ENCODE data around the gene EXPH5.

EXPH5 gene

DNA sequence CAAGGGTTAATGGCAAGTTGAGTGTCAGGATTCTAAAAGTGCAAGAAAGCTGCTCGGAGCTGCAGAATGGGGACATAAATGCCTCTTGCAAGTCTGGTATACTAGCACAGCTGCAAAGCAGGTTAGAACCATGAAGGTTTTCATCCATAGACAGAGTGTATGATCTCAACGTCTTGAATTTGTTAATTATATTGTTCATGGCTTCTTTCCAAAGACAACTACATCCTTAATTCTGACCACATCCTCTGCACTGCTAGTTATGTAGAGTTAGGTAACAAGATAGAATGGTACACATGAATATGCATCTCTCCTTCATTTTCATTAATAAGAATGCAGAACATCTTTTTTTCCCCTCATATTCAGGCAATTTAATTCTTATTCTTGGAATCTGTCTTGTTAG, 34.2 kb downstream of the EXPH5 start:
- no peak for DNase-seq

- DNase-seq = no peak
Observed at GRCh38 chr11:108558222-108558621, 35.3 kb downstream of the EXPH5 start.

GRCh38 chr11:108556019-108556418, 37.5 kb downstream of the EXPH5 start:
- DNase-seq = no peak

- DNase-seq = no peak
Observed at GRCh38 chr11:108551651-108552462, 41.7 kb downstream of the EXPH5 start.

DNA sequence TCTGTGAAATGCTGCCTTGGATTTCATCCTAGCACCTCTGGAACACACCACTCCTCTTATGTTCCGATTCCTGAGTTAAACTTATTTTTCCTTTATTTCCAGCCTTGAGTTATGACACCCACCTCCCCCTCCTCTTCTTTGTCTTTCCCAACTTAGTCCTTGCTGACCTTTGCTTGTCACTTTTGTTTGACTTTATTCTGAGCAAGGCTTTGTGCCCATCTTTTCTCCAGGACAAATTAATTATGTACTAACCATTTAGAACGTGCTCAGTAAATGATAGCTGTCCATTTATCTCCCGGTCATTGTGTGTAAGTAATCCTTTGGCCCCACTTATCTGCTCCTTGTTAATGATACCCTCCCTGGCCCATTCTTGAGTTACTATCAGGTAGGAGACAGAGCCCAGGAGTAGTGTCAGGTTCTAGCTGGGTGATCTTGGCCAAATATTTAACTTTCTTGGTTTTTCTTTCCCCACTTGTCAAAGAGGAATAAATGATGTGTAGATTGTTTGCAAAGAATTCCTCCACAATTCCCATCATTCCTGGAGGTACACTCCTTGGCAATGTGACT, 44.2 kb downstream of the EXPH5 start:
- DNase-seq = no peak

- no peak for DNase-seq
Observed at GRCh38 chr11:108545909-108546501, 47.6 kb downstream of the EXPH5 start.

GRCh38 chr11:108543316-108543964, 50.1 kb downstream of the EXPH5 start:
- DNase-seq = no peak

DNA sequence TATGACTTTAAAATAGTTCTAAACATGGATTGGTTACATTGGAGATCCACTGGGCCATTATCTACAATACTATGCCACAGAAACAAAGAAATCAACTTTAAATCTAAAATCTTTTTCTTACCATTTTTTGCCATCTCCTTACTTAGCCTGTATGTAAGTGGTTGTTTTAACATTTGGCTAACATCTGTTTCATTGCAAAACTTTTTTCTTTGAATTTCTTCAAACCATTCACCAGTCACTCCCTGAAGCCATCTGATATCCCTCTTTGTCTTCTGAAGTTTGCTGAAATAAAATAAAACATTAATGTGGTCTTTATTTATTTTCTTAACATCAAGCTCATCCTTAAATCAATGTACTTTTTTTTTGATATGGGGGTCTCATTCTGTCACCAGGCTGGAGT, 52.0 kb downstream of the EXPH5 start:
- DNase-seq = no peak

- no peak for DNase-seq
Observed at GRCh38 chr11:108538502-108538901, 55.1 kb downstream of the EXPH5 start.

DNA sequence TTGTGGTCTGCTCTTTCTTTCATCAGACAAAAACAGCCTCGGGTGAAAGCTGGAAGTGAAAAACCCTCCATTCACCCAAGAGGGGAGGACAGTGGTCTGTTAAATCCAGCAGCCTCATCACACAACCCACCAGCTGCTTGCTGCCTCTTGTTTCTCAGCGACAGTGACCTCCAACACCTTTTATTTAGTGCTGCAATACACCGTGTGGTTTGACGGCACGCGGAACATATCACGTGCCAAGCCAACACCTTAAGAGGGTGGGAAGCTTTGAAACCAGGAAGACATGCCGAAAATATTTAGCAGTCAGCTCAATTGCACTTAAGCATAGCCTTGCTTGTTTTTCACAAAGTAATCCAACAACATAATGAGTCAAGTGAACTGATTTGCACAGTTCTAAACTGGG, 55.5 kb downstream of the EXPH5 start:
- DNase-seq = no peak

DNA sequence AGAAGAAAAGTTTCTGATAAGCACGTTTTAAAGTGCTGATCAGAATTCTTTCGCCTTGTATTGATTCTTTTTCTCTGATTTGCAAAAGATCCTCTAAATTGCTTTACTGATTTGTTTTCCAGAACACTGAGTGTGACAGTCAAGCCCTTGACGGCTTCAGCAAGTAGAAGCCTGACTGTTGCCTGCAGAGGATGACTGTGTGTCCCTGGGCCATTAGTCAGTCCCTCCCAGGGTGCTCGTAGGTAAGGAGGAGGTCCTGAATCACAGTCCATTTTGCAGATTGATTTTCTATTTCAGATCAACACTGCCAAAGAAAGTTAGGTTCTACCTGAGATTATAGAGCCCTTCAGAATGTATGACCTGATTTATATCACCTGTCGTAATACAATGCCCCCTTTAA, 56.8 kb downstream of the EXPH5 start:
- DNase-seq = no peak

- no peak for DNase-seq
Observed at GRCh38 chr11:108535384-108535955, 58.1 kb downstream of the EXPH5 start.

- no peak for DNase-seq
Observed at GRCh38 chr11:108534274-108534882, 59.2 kb downstream of the EXPH5 start.

DNA sequence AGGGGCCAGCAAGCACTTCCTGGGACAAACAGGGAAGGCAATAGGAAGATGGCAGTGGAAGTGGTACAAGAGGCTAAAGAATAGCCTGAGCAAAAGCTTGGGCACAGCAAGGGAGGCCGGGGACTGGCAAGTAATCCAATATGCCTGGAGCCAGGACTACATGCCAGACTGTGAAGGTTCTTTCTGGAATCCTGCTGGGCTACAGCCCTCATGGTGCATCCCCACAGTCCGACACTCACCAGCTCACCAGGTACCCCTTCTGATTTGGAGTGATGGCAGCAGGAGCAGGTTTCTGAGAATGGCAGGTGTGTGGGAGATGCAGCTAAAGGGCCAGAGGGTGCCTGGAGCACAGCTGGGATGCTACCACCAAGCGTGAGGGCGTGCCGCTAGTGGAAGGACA, 63.1 kb downstream of the EXPH5 start:
- no peak for DNase-seq

- no peak for DNase-seq
Observed at GRCh38 chr11:108527382-108527781, 66.2 kb downstream of the EXPH5 start.

- no peak for DNase-seq
Observed at GRCh38 chr11:108525161-108525560, 68.4 kb downstream of the EXPH5 start.

GRCh38 chr11:108524422-108524821, 69.1 kb downstream of the EXPH5 start:
- DNase-seq = peak; percentile 34

GRCh38 chr11:108522318-108522717, 71.2 kb downstream of the EXPH5 start:
- DNase-seq = no peak

DNA sequence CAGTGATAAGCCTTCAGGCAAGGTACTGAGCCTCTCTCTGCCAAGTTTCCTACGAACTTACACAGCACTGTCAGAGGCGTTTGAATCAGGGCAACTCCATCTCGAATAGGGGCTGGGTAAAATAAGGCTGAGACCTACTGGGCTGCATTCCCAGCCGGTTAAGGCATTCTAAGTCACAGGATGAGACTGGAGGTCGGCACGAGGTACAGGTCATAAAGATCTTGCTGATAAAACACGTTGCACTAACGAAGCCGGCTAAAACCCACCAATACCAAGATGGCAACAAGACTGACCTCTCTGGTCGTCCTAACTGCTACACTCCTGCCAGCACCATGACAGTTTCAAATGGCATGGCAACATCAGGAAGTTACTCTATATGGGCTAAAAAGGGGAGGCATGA, 75.0 kb downstream of the EXPH5 start:
- no peak for DNase-seq

GRCh38 chr11:108516125-108516524, 77.4 kb downstream of the EXPH5 start:
- DNase-seq = no peak

- DNase-seq = no peak
Observed at GRCh38 chr11:108512708-108513107, 80.9 kb downstream of the EXPH5 start.

GRCh38 chr11:108511851-108512474, 81.6 kb downstream of the EXPH5 start:
- DNase-seq = no peak
